SU-DHL-6 (cell line): ENCODE measurements around the gene RCAN3.
"Not testable (repeated sequence)": the region's sequence is repeated elsewhere in the genome, so short reads cannot be mapped to it uniquely, and the experiment has no call there.

ENCODE experiments used
- H2AFZ ChIP-seq: fragments of 200-600 bp; sonication (generic); 2 replicates; pipeline ENCODE4 v1.6.1; 2014; ENCODE audit warnings: low read depth, mild to moderate bottlenecking, moderate library complexity, mixed read lengths, antibody characterized with exemption, low read length; ENCODE audit not compliant: severe bottlenecking
- H3F3A ChIP-seq: fragments of 200-600 bp; shearing (Covaris generic); 2 replicates; pipeline ENCODE4 v1.6.0; 2016; ENCODE audit warnings: antibody characterized with exemption, mild to moderate bottlenecking; ENCODE audit not compliant: insufficient read depth
- H3K27ac ChIP-seq: fragments of 200-600 bp; sonication (generic); 2 replicates; pipeline ENCODE4 v1.5.1; 2016; ENCODE audit warnings: low read depth, mild to moderate bottlenecking, low read length, moderate library complexity, mixed read lengths
- H3K27me3 ChIP-seq: fragments of 200-600 bp; sonication (generic), shearing (Covaris generic); 2 replicates; pipeline ENCODE4 v1.6.0; 2014; ENCODE audit warnings: mild to moderate bottlenecking, low read length
- H3K36me3 ChIP-seq: fragments of 200-600 bp; sonication (generic); 2 replicates; pipeline ENCODE4 v1.6.1; 2014; ENCODE audit warnings: mild to moderate bottlenecking, low read length, mixed read lengths
- H3K4me2 ChIP-seq: fragments of 300-600, 200-600 bp; shearing (Covaris generic), sonication (generic); 2 replicates; pipeline ENCODE4 v1.6.0; 2014; ENCODE audit warnings: low read length, low read depth, mild to moderate bottlenecking; ENCODE audit not compliant: poor library complexity, severe bottlenecking
- H3K4me3 ChIP-seq: fragments of 200-600 bp; sonication (generic); 2 replicates; pipeline ENCODE4 v1.5.1; 2014; ENCODE audit warnings: antibody characterized with exemption, low read length, mild to moderate bottlenecking, mixed read lengths; ENCODE audit not compliant: insufficient read depth, poor library complexity, severe bottlenecking
- H3K79me2 ChIP-seq: fragments of 200-600 bp; sonication (generic); 2 replicates; pipeline ENCODE4 v1.6.1; 2014; ENCODE audit warnings: mild to moderate bottlenecking, low read length, moderate library complexity; ENCODE audit not compliant: insufficient read depth
- H3K9ac ChIP-seq: fragments of 200-600 bp; sonication (generic); 2 replicates; pipeline ENCODE4 v1.7.0; 2014; ENCODE audit warnings: mild to moderate bottlenecking, low read length
- H3K9me2 ChIP-seq: fragments of 200-600 bp; sonication (generic); replicated peaks from 2 replicates; pipeline ENCODE4 v1.6.1; 2014; ENCODE audit warnings: low read length; ENCODE audit not compliant: insufficient read depth
- H3K9me3 ChIP-seq: fragments of 200-600 bp; sonication (generic); 2 replicates; pipeline ENCODE4 v1.6.1; 2014; ENCODE audit warnings: low read length, mixed read lengths; ENCODE audit not compliant: insufficient read depth
- H4K20me1 ChIP-seq: fragments of 200-600 bp; sonication (generic); 2 replicates; pipeline ENCODE4 v1.6.1; 2014; ENCODE audit warnings: low read depth, mild to moderate bottlenecking, antibody characterized with exemption, low read length, moderate library complexity, mixed read lengths
- EZH2phosphoT487 ChIP-seq: fragments of 200-600 bp; sonication (generic), shearing (Covaris generic); conservative IDR thresholded peaks from 2 replicates; pipeline ENCODE4 v1.6.1; 2018; ENCODE audit warnings: mild to moderate bottlenecking, antibody characterized with exemption, low read length, moderate library complexity, mixed read lengths
- TF ChIP-seq, protein P1 (sequence below): fragments of 200-600 bp; sonication (generic); IDR thresholded peaks from one replicate; pipeline ENCODE4 v1.5.1; 2017; ENCODE audit warnings: antibody characterized with exemption, mild to moderate bottlenecking, low read length, moderate library complexity; ENCODE audit not compliant: insufficient read depth, poor library complexity, severe bottlenecking

RCAN3 gene

DNA sequence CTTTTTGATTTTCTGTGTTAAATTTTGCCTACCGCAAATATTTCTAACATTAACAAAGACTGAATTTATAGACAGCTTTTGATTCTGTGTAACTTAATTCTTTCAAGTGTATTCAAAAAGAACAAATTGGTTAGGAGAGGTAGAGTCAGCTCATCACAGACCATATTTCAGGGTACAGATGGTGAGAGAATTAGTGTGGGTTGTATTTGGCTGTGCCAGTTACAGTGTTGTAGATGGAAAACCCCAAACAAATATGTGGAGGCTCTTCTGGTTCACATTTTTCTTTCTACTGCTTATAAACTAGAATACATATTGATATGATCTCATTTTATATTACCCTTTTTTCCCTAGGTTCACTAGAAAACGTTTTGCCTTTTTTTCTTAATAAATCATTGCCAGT, 11.1 kb downstream of the RCAN3 start:
- H3K9me2 ChIP-seq = no peaks in the 10 kb centered on the region
- H3K27me3 ChIP-seq = no peaks in the 10 kb centered on the region
- no peaks in the 10 kb centered on the region for H3K9me3 ChIP-seq
- no peak overlapping the region for H3K4me2 ChIP-seq
- no peaks in the 10 kb centered on the region for H3K79me2 ChIP-seq
- H3K4me3 ChIP-seq = no peak overlapping the region
- H3K27ac ChIP-seq = no peak overlapping the region
- H4K20me1 ChIP-seq = no peaks in the 10 kb centered on the region
- TF ChIP-seq EZH2phosphoT487 = no peak
- TF ChIP-seq, protein P1, sequence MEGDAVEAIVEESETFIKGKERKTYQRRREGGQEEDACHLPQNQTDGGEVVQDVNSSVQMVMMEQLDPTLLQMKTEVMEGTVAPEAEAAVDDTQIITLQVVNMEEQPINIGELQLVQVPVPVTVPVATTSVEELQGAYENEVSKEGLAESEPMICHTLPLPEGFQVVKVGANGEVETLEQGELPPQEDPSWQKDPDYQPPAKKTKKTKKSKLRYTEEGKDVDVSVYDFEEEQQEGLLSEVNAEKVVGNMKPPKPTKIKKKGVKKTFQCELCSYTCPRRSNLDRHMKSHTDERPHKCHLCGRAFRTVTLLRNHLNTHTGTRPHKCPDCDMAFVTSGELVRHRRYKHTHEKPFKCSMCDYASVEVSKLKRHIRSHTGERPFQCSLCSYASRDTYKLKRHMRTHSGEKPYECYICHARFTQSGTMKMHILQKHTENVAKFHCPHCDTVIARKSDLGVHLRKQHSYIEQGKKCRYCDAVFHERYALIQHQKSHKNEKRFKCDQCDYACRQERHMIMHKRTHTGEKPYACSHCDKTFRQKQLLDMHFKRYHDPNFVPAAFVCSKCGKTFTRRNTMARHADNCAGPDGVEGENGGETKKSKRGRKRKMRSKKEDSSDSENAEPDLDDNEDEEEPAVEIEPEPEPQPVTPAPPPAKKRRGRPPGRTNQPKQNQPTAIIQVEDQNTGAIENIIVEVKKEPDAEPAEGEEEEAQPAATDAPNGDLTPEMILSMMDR = no peak
- H3K36me3 ChIP-seq = no peaks in the 10 kb centered on the region
- no peaks in the 10 kb centered on the region for H3F3A ChIP-seq
- H2AFZ ChIP-seq = no peak overlapping the region
- H3K9ac ChIP-seq = no peak overlapping the region

DNA sequence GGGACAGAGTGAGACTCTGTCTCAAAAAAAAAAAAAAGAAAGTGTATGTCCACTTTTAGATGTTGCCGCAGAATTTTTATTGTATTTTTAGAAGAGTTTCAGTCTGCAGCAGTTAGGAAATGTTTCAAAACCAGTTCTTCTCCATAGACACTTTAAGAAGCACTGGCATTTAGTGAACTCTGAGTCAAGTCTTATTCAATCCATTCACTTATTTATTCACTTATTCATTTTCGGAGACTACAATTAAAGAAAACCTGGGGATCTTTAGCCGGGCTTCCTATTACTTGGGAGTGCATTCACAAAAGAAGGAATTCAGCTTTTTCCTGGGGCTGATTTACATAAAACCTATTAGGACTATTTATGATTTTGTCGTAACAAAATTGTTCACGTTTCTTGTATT, 12.3 kb downstream of the RCAN3 start:
- no peaks in the 10 kb centered on the region for H3K36me3 ChIP-seq
- H3K79me2 ChIP-seq = no peaks in the 10 kb centered on the region
- TF ChIP-seq EZH2phosphoT487 = no peak
- TF ChIP-seq, protein P1 = no peak
- no peak overlapping the region for H3K4me2 ChIP-seq
- H3K4me3 ChIP-seq = no peak overlapping the region
- H3K27ac ChIP-seq = no peak overlapping the region
- no peak overlapping the region for H2AFZ ChIP-seq
- no peaks in the 10 kb centered on the region for H3K9me3 ChIP-seq
- no peaks in the 10 kb centered on the region for H3F3A ChIP-seq
- H3K27me3 ChIP-seq = no peaks in the 10 kb centered on the region
- no peaks in the 10 kb centered on the region for H3K9me2 ChIP-seq
- no peaks in the 10 kb centered on the region for H4K20me1 ChIP-seq
- H3K9ac ChIP-seq = no peak overlapping the region

DNA sequence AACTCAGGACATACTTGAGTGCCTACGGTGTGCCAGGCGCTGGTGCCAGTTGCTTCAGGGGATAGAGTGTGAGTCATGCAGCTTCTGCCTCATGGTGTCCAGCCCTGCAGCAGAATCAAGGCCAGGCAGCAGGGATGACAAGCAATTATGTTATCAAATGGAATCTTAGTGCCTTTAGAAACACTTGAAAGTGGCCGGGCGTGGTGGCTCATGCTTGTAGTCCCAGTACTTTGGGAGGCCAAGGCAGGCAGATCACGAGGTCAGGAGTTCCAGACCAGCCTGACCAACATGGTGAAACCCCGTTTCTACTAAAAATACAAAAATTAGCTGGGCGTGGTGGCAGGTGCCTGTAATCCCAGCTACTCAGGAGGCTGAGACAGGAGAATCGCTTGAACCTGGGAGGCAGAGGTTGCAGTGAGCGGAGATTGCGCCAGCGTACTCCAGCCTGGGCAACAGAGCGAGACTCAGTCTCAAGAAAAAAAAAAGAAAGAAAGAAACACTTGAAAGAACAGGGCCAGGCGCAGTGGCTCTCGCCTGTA, 13.1 kb downstream of the RCAN3 start:
- H3K27ac ChIP-seq, H4K20me1 ChIP-seq, H3K27me3 ChIP-seq: not testable (repeated sequence)

DNA sequence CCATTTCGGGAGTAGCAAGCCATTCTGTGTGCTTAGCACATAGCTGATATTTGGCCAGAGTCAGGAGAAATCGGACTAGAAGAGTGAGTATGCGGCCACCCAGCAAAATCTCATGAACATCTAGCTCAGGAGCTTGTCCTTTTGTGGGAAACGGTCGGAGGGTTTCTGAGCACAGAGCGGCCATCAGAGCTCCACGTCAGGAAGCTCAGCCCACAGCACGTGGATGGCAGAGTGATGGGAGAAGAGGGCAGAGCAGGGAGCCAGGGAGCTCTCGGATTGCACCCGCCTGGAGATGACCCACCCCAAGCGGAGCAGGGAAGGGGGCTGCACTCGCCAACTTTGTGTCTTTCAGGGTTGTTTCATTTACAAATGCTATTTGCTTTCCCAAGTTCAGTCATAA, 13.9 kb downstream of the RCAN3 start:
- H3K27me3 ChIP-seq = no peaks in the 10 kb centered on the region
- no peaks in the 10 kb centered on the region for H3K9me3 ChIP-seq
- no peak overlapping the region for H3K9ac ChIP-seq
- no peak overlapping the region for H2AFZ ChIP-seq
- no peaks in the 10 kb centered on the region for H3K9me2 ChIP-seq
- no peaks in the 10 kb centered on the region for H3F3A ChIP-seq
- no peak for TF ChIP-seq EZH2phosphoT487
- TF ChIP-seq, protein P1 = no peak
- no peaks in the 10 kb centered on the region for H4K20me1 ChIP-seq
- no peak overlapping the region for H3K4me2 ChIP-seq
- no peak overlapping the region for H3K27ac ChIP-seq
- H3K4me3 ChIP-seq = no peak overlapping the region
- no peaks in the 10 kb centered on the region for H3K36me3 ChIP-seq
- no peaks in the 10 kb centered on the region for H3K79me2 ChIP-seq

More for the DNA sequence above, 13.1 kb downstream of the RCAN3 start:
- H3K4me2 ChIP-seq, H3F3A ChIP-seq, H2AFZ ChIP-seq, H3K4me3 ChIP-seq, H3K9ac ChIP-seq, H3K9me2 ChIP-seq, H3K79me2 ChIP-seq, H3K9me3 ChIP-seq, H3K36me3 ChIP-seq: not testable (repeated sequence)
